ENCODE data around the gene RDH8. TPM values are rescaled to one million over a fixed set of nuclear protein-coding genes. Genes with fewer than 3 reads are reported as not detected.

RDH8 gene
- total RNA-seq, 1 experiment from 2014 or later: not detected

GRCh38 chr19:10026744-10027143, 13.5 kb downstream of the RDH8 start:
- Histone ChIP-seq H3K27ac (ENCODE audit: low read depth, low read length, poor library complexity, severe bottlenecking) (no peak overlapping the region), H3K27me3 (replicated peaks; ENCODE audit: insufficient read depth, low read depth, low read length, poor library complexity) (no peaks in the 10 kb centered on the region), H3K4me3 (ENCODE audit: low read depth, low read length, poor library complexity, severe bottlenecking) (no peak overlapping the region), H3K4me1 (ENCODE audit: insufficient read depth, low read length, poor library complexity, severe bottlenecking) (no peaks in the 10 kb centered on the region), H3K36me3 (ENCODE audit: insufficient read depth, low read length, poor library complexity, severe bottlenecking) (no peaks in the 10 kb centered on the region), H3K9me3 (ENCODE audit: low read depth, low read length, poor library complexity, severe bottlenecking) (no peaks in the 10 kb centered on the region)
- intact Hi-C loops (cut with micrococcal nuclease; ENCODE audit: unreplicated experiment): loop anchor here (1.0 kb wide), 1 partner anchor 92 kb away; no protein-coding TSS in a partner anchor
- no peak for DNase-seq (ENCODE audit: low spot score)
- TF ChIP-seq EZH2 (IDR thresholded peaks at IDR 0.05; ENCODE audit: borderline replicate concordance, low read depth, low read length, poor library complexity, severe bottlenecking) (no peak), CTCF (conservative IDR thresholded peaks at IDR 0.05; ENCODE audit: low read depth, low read length) (no peak)
- BruUV-seq (replicated peaks): no TSS peak
- CTCF ChIA-PET: interaction anchor here (1.4 to 1.5 kb wide), 2 partner anchors 26 to 95 kb away, joined by 16 to 22 read pairs; no protein-coding TSS in a partner anchor
- POLR2A ChIA-PET (ENCODE audit: low non-redundant PET): no interaction called here

GRCh38 chr19:10027158-10027997, 14.1 kb downstream of the RDH8 start:
- Histone ChIP-seq H3K36me3 (ENCODE audit: insufficient read depth, low read length, poor library complexity, severe bottlenecking) (no peaks in the 10 kb centered on the region), H3K9me3 (ENCODE audit: low read depth, low read length, poor library complexity, severe bottlenecking) (no peaks in the 10 kb centered on the region), H3K4me3 (ENCODE audit: low read depth, low read length, poor library complexity, severe bottlenecking) (peak overlapping the region; percentile 3), H3K4me1 (ENCODE audit: insufficient read depth, low read length, poor library complexity, severe bottlenecking) (no peaks in the 10 kb centered on the region), H3K27me3 (replicated peaks; ENCODE audit: insufficient read depth, low read depth, low read length, poor library complexity) (no peaks in the 10 kb centered on the region), H3K27ac (ENCODE audit: low read depth, low read length, poor library complexity, severe bottlenecking) (no peak overlapping the region)
- POLR2A ChIA-PET (ENCODE audit: low non-redundant PET): no interaction called here
- intact Hi-C loops (cut with micrococcal nuclease; ENCODE audit: unreplicated experiment): loop anchor here (1.0 kb wide), 1 partner anchor 93 kb away; no protein-coding TSS in a partner anchor
- peak; percentile 97 for TF ChIP-seq CTCF (conservative IDR thresholded peaks at IDR 0.05; ENCODE audit: low read depth, low read length)
- TF ChIP-seq EZH2 (IDR thresholded peaks at IDR 0.05; ENCODE audit: borderline replicate concordance, low read depth, low read length, poor library complexity, severe bottlenecking): no peak
- peak; percentile 96 for DNase-seq (ENCODE audit: low spot score)
- CTCF ChIA-PET: interaction anchor here (0.5 to 1.5 kb wide), 10 partner anchors 19 to 363 kb away, joined by 3 to 22 read pairs (median 6); no protein-coding TSS in a partner anchor
- BruUV-seq (replicated peaks): no TSS peak

DNA sequence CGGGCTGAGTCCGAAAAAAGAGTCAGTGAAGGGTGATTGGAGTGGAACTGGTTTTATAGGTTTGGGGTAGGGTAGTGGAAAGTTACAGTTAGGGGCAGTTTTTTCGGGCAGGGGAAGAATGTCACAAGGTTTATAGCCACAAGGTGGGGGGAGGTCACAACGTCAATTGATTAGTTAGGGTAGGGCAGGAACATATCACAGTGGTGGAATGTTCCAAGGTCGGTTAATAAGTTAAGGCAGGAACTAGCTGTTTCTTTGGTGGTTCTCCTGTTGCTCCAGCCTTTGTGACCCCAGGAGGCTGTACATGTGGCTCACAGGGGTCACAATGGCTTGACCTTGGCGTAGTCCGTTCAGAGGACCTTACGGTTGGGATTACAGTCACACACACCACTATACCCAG, 20.3 kb downstream of the RDH8 start:
- Histone ChIP-seq H3K27ac (ENCODE audit: low read depth, low read length, poor library complexity, severe bottlenecking) (no peak overlapping the region), H3K9me3 (ENCODE audit: low read depth, low read length, poor library complexity, severe bottlenecking) (no peaks in the 10 kb centered on the region), H3K27me3 (replicated peaks; ENCODE audit: insufficient read depth, low read depth, low read length, poor library complexity) (peaks cover 6% of the 10 kb centered on the region), H3K36me3 (ENCODE audit: insufficient read depth, low read length, poor library complexity, severe bottlenecking) (no peaks in the 10 kb centered on the region), H3K4me3 (ENCODE audit: low read depth, low read length, poor library complexity, severe bottlenecking) (no peak overlapping the region), H3K4me1 (ENCODE audit: insufficient read depth, low read length, poor library complexity, severe bottlenecking) (no peaks in the 10 kb centered on the region)
- TF ChIP-seq CTCF (conservative IDR thresholded peaks at IDR 0.05; ENCODE audit: low read depth, low read length) (no peak), EZH2 (IDR thresholded peaks at IDR 0.05; ENCODE audit: borderline replicate concordance, low read depth, low read length, poor library complexity, severe bottlenecking) (no peak)
- no TSS peak for BruUV-seq (replicated peaks)
- ChIA-PET CTCF (interaction anchor here (0.6 kb wide), 1 partner anchor 168 kb away, joined by 6 read pairs; no protein-coding TSS in a partner anchor), POLR2A (ENCODE audit: low non-redundant PET) (no interaction called here)
- intact Hi-C loops (cut with micrococcal nuclease; ENCODE audit: unreplicated experiment): no loop called here
- no peak for DNase-seq (ENCODE audit: low spot score)
